A549 (cell line): ENCODE measurements around the gene SLC26A9.

Source experiments
- BHLHE40 ChIP-seq: IDR thresholded peaks from 2 replicates; pipeline ENCODE4 v1.6.1; 2012; ENCODE audit warnings: low read depth, low read length, inconsistent platforms
- CHD2 ChIP-seq: fragments of 150-350 bp; IDR thresholded peaks from 2 replicates; pipeline ENCODE4 v1.6.1; 2014; ENCODE audit warnings: low read length; ENCODE audit not compliant: partially characterized antibody
- CTCF ChIP-seq: fragments of >200 bp; sonication (Bioruptor Twin); formaldehyde crosslinking; IDR thresholded peaks from 3 replicates; pipeline ENCODE4 v1.5.1; 2016
- EP300 ChIP-seq, 2 experiments: fragments of >200 bp; sonication (Bioruptor Twin); formaldehyde crosslinking; IDR thresholded peaks; 2 replicates in 1 of 2; 3 replicates in 1 of 2; pipeline ENCODE4 v1.6.1; 2016 to 2017
- JUN ChIP-seq, 2 experiments: fragments of >200 bp; sonication (Bioruptor Twin); formaldehyde crosslinking; IDR thresholded peaks; 2 replicates in 1 of 2; 3 replicates in 1 of 2; pipeline ENCODE4 v1.6.1; 2016 to 2017
- JUNB ChIP-seq: fragments of >200 bp; sonication (Bioruptor Twin); formaldehyde crosslinking; IDR thresholded peaks from 2 replicates; pipeline ENCODE4 v1.6.1; 2016
- MAFK ChIP-seq: fragments of 450-650 bp; IDR thresholded peaks from 2 replicates; pipeline ENCODE4 v1.6.1; 2014; ENCODE audit not compliant: partially characterized antibody
- NR3C1 ChIP-seq: fragments of >200 bp; sonication (Bioruptor Twin); formaldehyde crosslinking; IDR thresholded peaks from 3 replicates; pipeline ENCODE4 v1.6.1; 2017
- POLR2A ChIP-seq: IDR thresholded peaks from 2 replicates; pipeline ENCODE4 v1.6.1; 2012; ENCODE audit warnings: mild to moderate bottlenecking, low read length
- RFX5 ChIP-seq: fragments of 450-650 bp; IDR thresholded peaks from 2 replicates; pipeline ENCODE4 v1.7.1; 2014; ENCODE audit warnings: antibody characterized with exemption, mild to moderate bottlenecking, moderate library complexity

- TF ChIP-seq RFX5 (no peak), JUNB (no peak), MAFK (no peak), EP300 (IDR thresholded peaks at IDR 0.05) (no peak), CHD2 (no peak), BHLHE40 (no peak), POLR2A (no peak), NR3C1 (no peak), CTCF (peak; percentile 93), JUN (IDR thresholded peaks at IDR 0.05) (no peak)
Measured at GRCh38 chr1:205918955-205919746, 24.1 kb downstream of the SLC26A9 start.
